22Rv1 (cell line): Measurements from ENCODE around the gene RGS11.

ENCODE experiments used
- H3K27ac ChIP-seq: fragments of 450-650 bp; 2 replicates; pipeline ENCODE4 v1.5.1; 2017
- ZFX ChIP-seq: fragments of 450-650 bp; IDR thresholded peaks from 2 replicates; pipeline ENCODE4 v1.6.1; 2017; ENCODE audit warnings: antibody characterized with exemption, borderline replicate concordance
- TF ChIP-seq, protein P1 (sequence below): fragments of 450-650 bp; IDR thresholded peaks from 2 replicates; pipeline ENCODE4 v1.5.1; 2017; ENCODE audit warnings: mild to moderate bottlenecking

The RGS11 gene

DNA sequence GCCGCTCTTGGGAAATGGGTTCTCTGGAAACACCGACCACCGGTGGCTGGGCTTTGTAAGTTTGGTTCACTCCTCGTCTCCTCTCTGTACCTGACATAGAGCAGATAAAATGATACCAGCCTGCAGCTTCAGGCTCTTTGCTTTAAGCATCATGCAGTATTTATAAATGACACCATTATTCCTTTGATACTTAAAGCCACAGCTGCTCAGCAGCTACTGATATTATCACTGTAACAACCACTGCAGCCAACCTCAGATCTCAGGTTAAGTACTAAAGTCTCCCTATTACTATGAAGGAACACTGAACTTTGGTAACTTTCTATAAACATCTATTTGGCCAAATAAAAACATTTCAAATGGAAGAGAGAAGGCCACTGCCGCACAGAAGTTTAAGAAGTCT, 41.8 kb upstream of the RGS11 start:
- TF ChIP-seq ZFX, result no peak
- H3K27ac ChIP-seq, result no peak overlapping the region

DNA sequence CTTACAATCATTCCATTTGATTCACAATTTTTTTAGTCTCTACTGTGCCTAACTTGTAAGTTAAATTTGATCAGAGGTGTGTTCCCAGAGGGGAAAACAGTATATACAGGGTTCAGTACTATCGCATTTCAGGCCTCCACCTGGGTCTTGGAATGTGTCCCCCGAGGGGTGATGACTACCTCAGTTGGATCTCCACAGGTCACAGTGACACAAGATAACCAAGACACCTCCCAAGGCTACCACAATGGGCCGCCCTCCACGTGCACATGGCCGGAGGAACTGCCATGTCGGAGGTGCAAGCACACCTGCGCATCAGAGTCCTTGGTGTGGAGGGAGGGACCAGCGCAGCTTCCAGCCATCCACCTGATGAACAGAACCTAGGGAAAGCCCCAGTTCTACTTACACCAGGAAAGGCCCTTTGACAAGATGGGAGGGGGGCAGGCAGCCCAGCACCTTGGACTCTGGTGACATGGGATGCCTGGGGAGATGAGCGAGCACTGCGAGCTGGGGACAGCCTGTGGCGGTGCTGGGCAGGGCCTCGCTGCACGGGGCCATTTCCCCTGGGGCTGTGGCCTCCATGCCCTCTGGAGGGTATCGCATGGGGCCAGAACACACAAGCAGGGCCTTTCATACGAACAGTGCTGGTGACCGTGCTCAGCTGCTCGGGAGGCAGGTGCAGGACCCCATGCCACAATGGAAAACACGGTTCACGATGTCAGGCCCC, 41.2 kb upstream of the RGS11 start:
- no peak for TF ChIP-seq ZFX
- TF ChIP-seq, protein P1, sequence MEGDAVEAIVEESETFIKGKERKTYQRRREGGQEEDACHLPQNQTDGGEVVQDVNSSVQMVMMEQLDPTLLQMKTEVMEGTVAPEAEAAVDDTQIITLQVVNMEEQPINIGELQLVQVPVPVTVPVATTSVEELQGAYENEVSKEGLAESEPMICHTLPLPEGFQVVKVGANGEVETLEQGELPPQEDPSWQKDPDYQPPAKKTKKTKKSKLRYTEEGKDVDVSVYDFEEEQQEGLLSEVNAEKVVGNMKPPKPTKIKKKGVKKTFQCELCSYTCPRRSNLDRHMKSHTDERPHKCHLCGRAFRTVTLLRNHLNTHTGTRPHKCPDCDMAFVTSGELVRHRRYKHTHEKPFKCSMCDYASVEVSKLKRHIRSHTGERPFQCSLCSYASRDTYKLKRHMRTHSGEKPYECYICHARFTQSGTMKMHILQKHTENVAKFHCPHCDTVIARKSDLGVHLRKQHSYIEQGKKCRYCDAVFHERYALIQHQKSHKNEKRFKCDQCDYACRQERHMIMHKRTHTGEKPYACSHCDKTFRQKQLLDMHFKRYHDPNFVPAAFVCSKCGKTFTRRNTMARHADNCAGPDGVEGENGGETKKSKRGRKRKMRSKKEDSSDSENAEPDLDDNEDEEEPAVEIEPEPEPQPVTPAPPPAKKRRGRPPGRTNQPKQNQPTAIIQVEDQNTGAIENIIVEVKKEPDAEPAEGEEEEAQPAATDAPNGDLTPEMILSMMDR, result no peak
- H3K27ac ChIP-seq, result no peak overlapping the region

DNA sequence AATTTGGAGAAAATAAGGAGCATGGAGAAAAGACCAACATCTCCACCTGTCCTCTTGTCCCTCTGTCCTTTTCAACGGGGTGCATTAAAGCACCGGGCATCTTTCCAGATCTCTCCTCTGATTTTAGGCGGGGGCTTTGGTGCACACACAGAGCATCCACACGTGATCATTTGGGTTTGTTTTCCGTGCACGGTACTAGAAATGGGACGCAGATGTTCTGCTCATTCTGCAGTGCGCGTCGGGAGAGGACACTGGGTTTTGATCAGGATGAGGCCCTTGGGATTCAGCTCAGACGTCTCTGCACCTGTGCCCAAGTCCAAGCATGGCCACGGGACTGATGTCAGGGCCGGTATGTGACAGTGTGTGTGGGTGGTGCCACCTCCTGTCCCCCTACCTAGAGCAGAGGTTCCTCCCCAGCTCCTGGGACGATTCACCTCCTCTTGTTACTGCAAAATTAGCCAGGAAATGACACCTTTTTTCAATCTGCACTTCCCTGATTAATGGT, 39.1 kb upstream of the RGS11 start:
- no peak overlapping the region for H3K27ac ChIP-seq
- TF ChIP-seq, protein P1, result no peak
- TF ChIP-seq ZFX, result no peak

DNA sequence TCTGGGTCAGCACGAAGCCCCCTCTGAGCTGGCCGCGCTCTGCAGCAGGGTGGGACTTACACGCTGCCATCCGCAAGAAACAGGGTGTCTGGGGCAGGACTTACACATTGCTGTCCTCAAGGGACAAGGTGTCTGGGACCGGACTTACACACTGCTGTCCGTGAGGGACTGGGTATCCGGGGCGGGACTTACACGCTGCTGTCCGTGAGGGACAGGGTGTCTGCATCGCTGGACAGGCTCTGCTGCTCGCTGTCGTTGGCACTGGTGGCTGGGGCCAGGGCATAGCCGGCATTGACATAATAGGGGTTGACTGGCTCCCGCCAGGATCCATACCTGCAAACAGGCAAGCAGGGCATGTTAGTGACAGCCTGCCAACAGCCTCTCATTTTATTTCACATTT, 38.6 kb upstream of the RGS11 start:
- TF ChIP-seq, protein P1, result no peak
- TF ChIP-seq ZFX, result no peak
- H3K27ac ChIP-seq, result no peak overlapping the region

DNA sequence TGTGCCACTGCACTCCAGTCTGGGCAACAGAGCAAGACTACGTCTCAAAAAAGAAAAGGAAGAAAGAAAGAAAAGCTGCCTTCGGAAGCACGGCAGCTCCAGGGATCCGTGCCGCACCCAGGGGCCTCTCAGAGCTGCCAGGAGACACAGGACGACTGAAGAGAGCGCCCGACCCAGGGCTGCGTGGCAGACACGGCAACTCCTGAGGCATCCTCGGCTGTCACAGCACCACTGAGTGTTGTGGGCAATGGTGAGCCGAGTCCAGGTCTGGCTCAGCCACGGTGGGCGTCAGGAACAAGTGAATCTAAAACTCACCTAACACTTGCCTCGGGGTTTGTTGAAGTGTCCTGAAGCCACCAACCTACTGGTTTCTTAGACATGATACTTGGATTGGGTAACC, 36.0 kb upstream of the RGS11 start:
- no peak for TF ChIP-seq ZFX
- TF ChIP-seq, protein P1, result no peak

DNA sequence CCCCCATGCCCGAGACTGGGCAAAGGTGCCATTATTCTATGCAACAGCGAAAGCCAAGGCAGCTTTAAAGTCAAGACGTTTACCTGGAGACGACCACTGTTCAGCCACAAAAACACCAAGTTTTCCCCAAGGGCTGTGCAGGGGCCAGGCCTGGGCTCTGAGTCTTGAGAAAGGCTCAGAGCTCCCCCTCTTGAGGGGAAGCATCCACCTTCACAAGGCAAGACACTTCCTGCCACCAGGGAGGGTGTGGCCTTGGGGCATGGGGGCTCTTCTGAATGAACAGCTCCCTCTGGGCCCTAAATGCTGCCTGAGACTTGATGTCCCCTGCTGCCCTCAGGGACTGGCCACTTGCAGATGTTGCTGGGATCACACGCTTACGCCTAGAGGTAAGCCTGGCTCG, 33.7 kb upstream of the RGS11 start:
- H3K27ac ChIP-seq, result no peak overlapping the region
- no peak for TF ChIP-seq ZFX
- TF ChIP-seq, protein P1, result no peak

More for the DNA sequence above, 36.0 kb upstream of the RGS11 start:
- no peak overlapping the region for H3K27ac ChIP-seq

DNA sequence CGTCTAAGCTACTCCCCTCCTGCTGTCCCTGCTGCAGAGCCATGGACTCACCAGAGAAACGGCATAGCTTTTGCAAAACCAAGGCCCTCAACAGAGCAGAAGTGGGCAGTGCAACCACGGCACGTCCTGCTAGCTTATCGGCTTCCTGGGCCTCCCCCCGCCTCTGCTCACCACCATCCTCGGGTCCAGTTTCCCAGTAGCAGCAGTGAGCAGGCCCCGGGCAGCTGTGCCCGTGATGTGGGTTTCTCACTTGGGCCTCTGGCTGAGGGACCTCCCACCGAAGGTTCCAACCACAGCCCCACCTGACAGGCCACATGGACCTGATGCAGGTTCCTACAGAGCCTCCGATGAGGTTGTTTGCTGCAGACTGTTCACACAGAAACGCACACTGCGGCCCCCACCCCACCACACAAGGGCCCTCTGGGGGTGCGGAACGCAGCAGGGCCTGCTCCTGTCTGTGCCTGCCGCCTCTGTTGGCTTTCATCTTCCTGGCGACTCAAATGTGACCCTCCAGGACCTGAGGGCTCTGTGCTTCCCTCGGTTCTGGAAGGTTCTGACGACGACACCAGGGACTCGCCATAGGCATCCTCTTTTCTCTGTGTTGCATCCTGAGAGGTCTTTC, 32.1 kb upstream of the RGS11 start:
- TF ChIP-seq, protein P1, result no peak
- no peak for TF ChIP-seq ZFX
- no peak overlapping the region for H3K27ac ChIP-seq
